Activated naive CD8-positive, alpha-beta T cell treated with anti-CD3 and anti-CD28 coated beads, Interleukin-2, amount 50 U/mL, for 24 hours (primary cell): Measurements from ENCODE around the gene TMEM212.
A peak's percentile ranks its signal among the peaks of the same experiment; 100 is the strongest.
"Not testable (repeated sequence)": the region's sequence is repeated elsewhere in the genome, so short reads cannot be mapped to it uniquely, and the experiment has no call there.

Experiments
- ATAC-seq: fragments of 150-1000 bp; cut with Tn5 transposase; one replicate; pipeline ENCODE4 v1.10.0; 2021
- DNase-seq: peaks from one replicate; pipeline ENCODE4 v3.0.0; 2021
- H3K27ac Mint-ChIP-seq: one replicate; pipeline ENCODE4 v1.8.0; 2021; ENCODE audit warnings: mild to moderate bottlenecking, mixed read lengths
- H3K27me3 Mint-ChIP-seq: one replicate; pipeline ENCODE4 v1.8.0; 2021; ENCODE audit warnings: mixed read lengths
- H3K36me3 Mint-ChIP-seq: one replicate; pipeline ENCODE4 v1.8.0; 2021; ENCODE audit warnings: low read depth, mixed read lengths
- H3K4me1 Mint-ChIP-seq: one replicate; pipeline ENCODE4 v1.8.0; 2021; ENCODE audit warnings: mixed read lengths
- H3K4me3 Mint-ChIP-seq: one replicate; pipeline ENCODE4 v1.8.0; 2021; ENCODE audit warnings: mild to moderate bottlenecking, moderate library complexity, mixed read lengths
- H3K9me3 Mint-ChIP-seq: one replicate; pipeline ENCODE4 v1.8.0; 2021; ENCODE audit warnings: mixed read lengths

The TMEM212 gene

GRCh38 chr3:171850320-171850959, 7.3 kb downstream of the TMEM212 start:
- Mint-ChIP-seq H3K9me3 (peaks cover 23% of the 10 kb centered on the region), H3K4me3 (no peak overlapping the region), H3K27ac (peak overlapping the region; percentile 16), H3K36me3 (peaks cover 14% of the 10 kb centered on the region), H3K27me3 (peaks cover 13% of the 10 kb centered on the region), H3K4me1 (peaks cover 46% of the 10 kb centered on the region)
- no peak for ATAC-seq
- DNase-seq: no peak

GRCh38 chr3:171850960-171851659, 8.0 kb downstream of the TMEM212 start:
- H3K4me3 Mint-ChIP-seq: no peak overlapping the region
- peaks cover 19% of the 10 kb centered on the region for H3K9me3 Mint-ChIP-seq
- peak overlapping the region; percentile 16 for H3K27ac Mint-ChIP-seq
- ATAC-seq (no peak), DNase-seq (no peak)
- H3K27me3 Mint-ChIP-seq: peaks cover 13% of the 10 kb centered on the region
- peaks cover 40% of the 10 kb centered on the region for H3K4me1 Mint-ChIP-seq
- peaks cover 11% of the 10 kb centered on the region for H3K36me3 Mint-ChIP-seq

- H3K36me3 Mint-ChIP-seq: peaks cover 10% of the 10 kb centered on the region
- H3K27me3 Mint-ChIP-seq: peaks cover 13% of the 10 kb centered on the region
- peaks cover 18% of the 10 kb centered on the region for H3K9me3 Mint-ChIP-seq
- DNase-seq (no peak), ATAC-seq (no peak)
- no peak overlapping the region for H3K27ac Mint-ChIP-seq
- H3K4me3 Mint-ChIP-seq: no peak overlapping the region
- peaks cover 34% of the 10 kb centered on the region for H3K4me1 Mint-ChIP-seq
These were observed 8.5 kb downstream of the TMEM212 start for GRCh38 chr3:171851660-171852058.

GRCh38 chr3:171854649-171855305, 11.6 kb downstream of the TMEM212 start:
- DNase-seq (no peak), ATAC-seq (no peak)
- H3K4me1 Mint-ChIP-seq: peaks cover 13% of the 10 kb centered on the region
- peaks cover 12% of the 10 kb centered on the region for H3K36me3 Mint-ChIP-seq
- H3K9me3 Mint-ChIP-seq: peaks cover 21% of the 10 kb centered on the region
- no peak overlapping the region for H3K27ac Mint-ChIP-seq
- H3K27me3 Mint-ChIP-seq: peaks cover 21% of the 10 kb centered on the region
- H3K4me3 Mint-ChIP-seq: no peak overlapping the region

GRCh38 chr3:171858770-171859169, 15.6 kb downstream of the TMEM212 start:
- Mint-ChIP-seq H3K9me3 (peaks cover 14% of the 10 kb centered on the region), H3K36me3 (peaks cover 12% of the 10 kb centered on the region), H3K27me3 (peaks cover 16% of the 10 kb centered on the region)
- DNase-seq, H3K27ac Mint-ChIP-seq, H3K4me3 Mint-ChIP-seq, H3K4me1 Mint-ChIP-seq, ATAC-seq: not testable (repeated sequence)

GRCh38 chr3:171860830-171861535, 17.8 kb downstream of the TMEM212 start:
- no peak for DNase-seq
- H3K4me3 Mint-ChIP-seq: no peak overlapping the region
- no peak overlapping the region for H3K27ac Mint-ChIP-seq
- peaks cover 2% of the 10 kb centered on the region for H3K36me3 Mint-ChIP-seq
- H3K9me3 Mint-ChIP-seq: peaks cover 3% of the 10 kb centered on the region
- no peaks in the 10 kb centered on the region for H3K4me1 Mint-ChIP-seq
- peaks cover 16% of the 10 kb centered on the region for H3K27me3 Mint-ChIP-seq
- no peak for ATAC-seq

GRCh38 chr3:171862392-171862791, 19.2 kb downstream of the TMEM212 start:
- Mint-ChIP-seq H3K4me1 (no peaks in the 10 kb centered on the region), H3K36me3 (peaks cover 2% of the 10 kb centered on the region), H3K27ac (no peak overlapping the region), H3K4me3 (no peak overlapping the region), H3K27me3 (peaks cover 12% of the 10 kb centered on the region), H3K9me3 (peaks cover 3% of the 10 kb centered on the region)
- ATAC-seq (no peak), DNase-seq (no peak)

- peak; percentile 33 for ATAC-seq
- Mint-ChIP-seq H3K36me3 (peaks cover 2% of the 10 kb centered on the region), H3K27me3 (peaks cover 6% of the 10 kb centered on the region), H3K4me1 (no peaks in the 10 kb centered on the region), H3K27ac (no peak overlapping the region), H3K9me3 (peaks cover 3% of the 10 kb centered on the region), H3K4me3 (no peak overlapping the region)
- no peak for DNase-seq
These were observed 19.9 kb downstream of the TMEM212 start for GRCh38 chr3:171862993-171863521.

- no peak overlapping the region for H3K4me3 Mint-ChIP-seq
- H3K27ac Mint-ChIP-seq: no peak overlapping the region
- no peaks in the 10 kb centered on the region for H3K4me1 Mint-ChIP-seq
- DNase-seq (no peak), ATAC-seq (no peak)
- peaks cover 3% of the 10 kb centered on the region for H3K9me3 Mint-ChIP-seq
- peaks cover 3% of the 10 kb centered on the region for H3K27me3 Mint-ChIP-seq
- no peaks in the 10 kb centered on the region for H3K36me3 Mint-ChIP-seq
These were observed 20.8 kb downstream of the TMEM212 start for GRCh38 chr3:171863920-171864319.

GRCh38 chr3:171865191-171865865, 22.2 kb downstream of the TMEM212 start:
- no peak overlapping the region for H3K27ac Mint-ChIP-seq
- DNase-seq (no peak), ATAC-seq (no peak)
- no peak overlapping the region for H3K4me3 Mint-ChIP-seq
- peaks cover 3% of the 10 kb centered on the region for H3K27me3 Mint-ChIP-seq
- no peaks in the 10 kb centered on the region for H3K4me1 Mint-ChIP-seq
- H3K36me3 Mint-ChIP-seq: no peaks in the 10 kb centered on the region
- no peaks in the 10 kb centered on the region for H3K9me3 Mint-ChIP-seq

- no peak for ATAC-seq
- Mint-ChIP-seq H3K27ac (no peak overlapping the region), H3K36me3 (no peaks in the 10 kb centered on the region), H3K9me3 (no peaks in the 10 kb centered on the region), H3K27me3 (peaks cover 7% of the 10 kb centered on the region), H3K4me1 (peaks cover 4% of the 10 kb centered on the region), H3K4me3 (no peak overlapping the region)
- no peak for DNase-seq
These were observed 24.8 kb downstream of the TMEM212 start for GRCh38 chr3:171867981-171868380.

GRCh38 chr3:171871392-171872274, 28.5 kb downstream of the TMEM212 start:
- DNase-seq (no peak), ATAC-seq (no peak)
- H3K36me3 Mint-ChIP-seq: no peaks in the 10 kb centered on the region
- H3K9me3 Mint-ChIP-seq: no peaks in the 10 kb centered on the region
- H3K27me3 Mint-ChIP-seq: peaks cover 9% of the 10 kb centered on the region
- H3K4me3 Mint-ChIP-seq: no peak overlapping the region
- no peak overlapping the region for H3K27ac Mint-ChIP-seq
- H3K4me1 Mint-ChIP-seq: peaks cover 29% of the 10 kb centered on the region

GRCh38 chr3:171873580-171873979, 30.4 kb downstream of the TMEM212 start:
- H3K9me3 Mint-ChIP-seq: no peaks in the 10 kb centered on the region
- H3K36me3 Mint-ChIP-seq: no peaks in the 10 kb centered on the region
- ATAC-seq: no peak
- no peak overlapping the region for H3K27ac Mint-ChIP-seq
- H3K27me3 Mint-ChIP-seq: peaks cover 17% of the 10 kb centered on the region
- H3K4me3 Mint-ChIP-seq: no peak overlapping the region
- peaks cover 34% of the 10 kb centered on the region for H3K4me1 Mint-ChIP-seq
- no peak for DNase-seq
